Effector CD8-positive, alpha-beta T cell (primary cell): ENCODE measurements around the gene SPAST.
"Not testable (repeated sequence)": the region's sequence is repeated elsewhere in the genome, so short reads cannot be mapped to it uniquely, and the experiment has no call there.

Source experiments
- DNase-seq: peaks from one replicate; lab custom pipeline; 2025; lab: John Stamatoyannopoulos, UW
- total RNA-seq, 4 experiments: gene quantifications; one replicate each; lab custom pipeline; 2026; lab: John Stamatoyannopoulos, UW

The SPAST gene
- 46.1 to 52.1 (median 48.9) reads per million in 4 experiments for total RNA-seq

DNA sequence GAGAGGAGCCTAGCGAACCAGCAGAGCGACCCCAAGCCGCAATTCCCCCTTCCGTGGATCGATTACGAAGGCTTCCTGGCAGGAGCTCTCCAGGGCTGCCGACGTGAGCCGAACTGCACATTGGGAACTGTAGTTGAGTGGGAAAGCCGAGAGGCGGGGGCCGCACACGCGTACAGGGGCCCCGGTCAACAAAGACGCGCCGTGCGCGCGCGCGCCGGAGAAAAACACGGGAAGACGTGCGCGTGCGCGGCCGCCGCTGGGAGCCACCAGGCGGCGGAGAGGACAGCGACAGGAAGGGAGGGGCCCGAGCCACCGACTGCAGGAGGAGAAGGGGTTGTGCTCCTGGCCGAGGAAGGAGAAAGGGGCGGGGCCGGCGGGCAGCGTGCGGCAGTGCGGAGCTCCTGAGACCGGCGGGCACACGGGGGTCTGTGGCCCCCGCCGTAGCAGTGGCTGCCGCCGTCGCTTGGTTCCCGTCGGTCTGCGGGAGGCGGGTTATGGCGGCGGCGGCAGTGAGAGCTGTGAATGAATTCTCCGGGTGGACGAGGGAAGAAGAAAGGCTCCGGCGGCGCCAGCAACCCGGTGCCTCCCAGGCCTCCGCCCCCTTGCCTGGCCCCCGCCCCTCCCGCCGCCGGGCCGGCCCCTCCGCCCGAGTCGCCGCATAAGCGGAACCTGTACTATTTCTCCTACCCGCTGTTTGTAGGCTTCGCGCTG lies at the start of gene SPAST:
TSS of gene SPAST (plus strand) at position 247 of the 711 bp plus-strand sequence. CDS start at position 523, 276 bp downstream.
- DNase-seq: peak; percentile 92

- DNase-seq: not testable (repeated sequence)
Observed at GRCh38 chr2:32018789-32019482, 44.4 kb upstream of the SPAST start.

- DNase-seq: not testable (repeated sequence)
Observed at GRCh38 chr2:32034198-32034887, 29.0 kb upstream of the SPAST start.

GRCh38 chr2:32039447-32040219 lies 23.7 kb upstream of the SPAST start, which contains the start of gene DPY30:
TSS of gene DPY30 (minus strand) at chr2:32039805. CDS start at chr2:32039456, 349 bp downstream.
- peak; percentile 82 for DNase-seq

- DNase-seq: no peak
Observed at GRCh38 chr2:32043561-32043960, 19.8 kb upstream of the SPAST start.

- DNase-seq: no peak
Observed at GRCh38 chr2:32051836-32052439, 11.4 kb upstream of the SPAST start.

- DNase-seq: not testable (repeated sequence)
Observed at GRCh38 chr2:32054583-32054982, 8.8 kb upstream of the SPAST start.

GRCh38 chr2:32058130-32058529 lies 5.2 kb upstream of the SPAST start:
- no peak for DNase-seq

DNA sequence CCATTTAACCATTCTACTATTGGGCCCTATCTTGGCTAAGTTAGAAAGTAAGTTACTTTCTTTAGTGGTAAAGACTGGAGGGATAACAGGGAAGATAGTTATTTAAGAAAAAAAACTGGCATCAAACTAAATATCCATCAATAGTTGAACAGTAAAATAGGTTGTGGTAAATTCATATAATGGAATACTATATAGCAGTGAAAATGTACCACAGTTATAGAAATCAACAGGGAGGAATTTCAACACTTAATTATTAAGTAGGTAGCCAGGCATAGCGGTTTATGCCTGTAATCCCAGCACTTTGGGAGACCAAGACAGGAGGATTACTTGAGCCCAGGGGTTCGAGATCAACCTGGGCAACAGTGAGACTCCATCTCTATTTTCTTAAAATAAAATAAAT lies 3.1 kb upstream of the SPAST start:
- DNase-seq: no peak

DNA sequence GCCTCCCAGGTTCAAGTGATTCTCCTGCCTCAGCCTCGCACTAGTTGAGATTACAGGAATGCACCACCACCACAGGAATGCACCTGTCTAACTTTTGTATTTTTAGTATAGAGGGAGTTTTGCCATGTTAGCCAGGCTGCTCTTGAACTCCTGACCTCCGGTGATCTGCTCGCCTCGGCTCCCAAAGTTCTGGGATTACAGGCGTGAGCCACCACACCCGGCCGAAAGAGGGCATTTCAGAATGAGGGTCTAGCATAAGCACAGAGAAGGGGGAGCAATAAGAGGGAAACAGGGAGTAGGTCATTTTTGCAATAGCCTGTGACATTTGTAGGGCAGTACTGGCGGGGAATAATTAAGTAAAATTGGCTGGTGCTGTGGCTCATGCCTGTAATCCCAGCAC lies 1.9 kb upstream of the SPAST start:
- no peak for DNase-seq

DNA sequence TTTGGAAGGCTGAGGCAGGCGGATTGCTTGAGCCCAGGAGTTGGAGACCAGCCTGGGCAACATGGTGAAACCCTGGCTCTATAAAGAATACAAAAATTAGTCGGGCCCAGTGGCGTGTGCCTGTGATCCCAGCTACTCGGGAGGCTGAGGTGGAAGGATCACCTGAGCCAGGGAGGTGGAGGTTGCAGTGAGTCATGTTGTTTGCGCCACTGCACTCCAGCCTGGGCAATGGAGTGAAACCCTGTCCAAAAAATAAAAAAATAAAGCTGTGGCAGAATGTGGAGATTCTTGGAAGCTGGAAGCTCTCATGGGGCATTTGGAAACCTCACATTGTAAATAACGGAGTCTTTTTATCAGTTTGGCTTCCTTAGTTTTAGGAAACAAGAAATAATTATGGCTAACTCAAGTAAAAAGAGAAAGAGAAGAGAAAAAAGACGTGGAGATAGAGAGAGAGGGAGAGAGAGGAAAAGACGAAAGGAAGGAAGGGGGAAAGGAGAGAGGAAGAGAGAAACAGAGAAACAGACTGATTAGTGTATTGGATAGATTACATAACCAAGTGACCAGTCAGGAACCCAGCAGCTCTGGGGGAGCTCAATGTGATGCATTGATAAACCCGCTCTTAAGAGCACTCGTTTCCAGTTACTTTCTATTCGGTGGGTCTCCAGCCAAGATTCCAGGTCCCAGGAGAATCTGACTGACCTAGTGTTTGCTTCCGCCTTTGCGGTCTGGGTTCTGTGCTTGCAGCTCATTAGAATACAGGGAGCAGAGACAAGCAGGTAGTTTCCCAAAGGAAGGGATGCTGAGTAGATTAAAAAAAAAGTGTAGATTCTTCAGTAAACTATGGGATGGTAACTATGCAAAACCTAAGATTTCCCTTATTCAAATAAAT lies 1.1 kb upstream of the SPAST start:
- no peak for DNase-seq

DNA sequence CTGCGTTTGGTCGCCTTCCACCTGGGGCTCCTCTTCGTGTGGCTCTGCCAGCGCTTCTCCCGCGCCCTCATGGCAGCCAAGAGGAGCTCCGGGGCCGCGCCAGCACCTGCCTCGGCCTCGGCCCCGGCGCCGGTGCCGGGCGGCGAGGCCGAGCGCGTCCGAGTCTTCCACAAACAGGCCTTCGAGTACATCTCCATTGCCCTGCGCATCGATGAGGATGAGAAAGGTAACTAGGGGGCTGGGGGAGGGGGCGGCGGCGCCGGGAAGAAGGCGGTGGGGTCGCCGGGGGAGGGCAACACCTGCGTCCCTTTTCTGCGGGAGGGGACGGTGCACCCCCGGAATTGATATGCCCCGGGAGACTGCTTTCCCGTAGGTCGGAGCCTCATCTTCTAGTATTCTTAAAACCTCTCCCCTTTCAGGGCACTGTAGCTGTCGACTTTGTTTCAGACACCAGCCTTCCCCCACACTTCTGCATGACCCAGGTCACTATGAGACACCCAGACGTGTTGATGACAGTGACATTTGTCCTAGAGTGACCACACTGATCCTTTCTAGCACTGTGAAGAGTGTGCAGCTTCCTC lies 755 bp downstream of the SPAST start:
- DNase-seq: peak; percentile 27

DNA sequence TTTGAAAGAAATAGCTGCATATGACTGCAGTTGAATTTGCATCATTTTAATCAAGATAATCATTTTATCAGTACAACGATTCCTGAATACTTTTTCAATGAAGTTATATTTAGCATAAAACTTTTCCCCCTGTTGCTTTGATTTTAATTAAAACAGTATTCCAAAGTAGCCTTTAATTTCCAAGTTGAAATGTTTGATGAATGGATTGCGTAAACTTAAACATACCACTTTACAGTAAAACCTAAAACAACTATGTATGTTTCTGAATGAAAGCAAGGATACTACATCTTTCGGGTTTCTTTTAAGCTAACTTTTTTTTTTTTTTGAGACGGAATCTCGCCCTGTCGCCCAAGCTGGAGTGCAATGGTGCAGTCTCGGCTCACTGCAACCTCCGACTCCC lies 1.4 kb downstream of the SPAST start:
- no peak for DNase-seq

GRCh38 chr2:32067549-32067948 lies 4.2 kb downstream of the SPAST start:
- no peak for DNase-seq

DNA sequence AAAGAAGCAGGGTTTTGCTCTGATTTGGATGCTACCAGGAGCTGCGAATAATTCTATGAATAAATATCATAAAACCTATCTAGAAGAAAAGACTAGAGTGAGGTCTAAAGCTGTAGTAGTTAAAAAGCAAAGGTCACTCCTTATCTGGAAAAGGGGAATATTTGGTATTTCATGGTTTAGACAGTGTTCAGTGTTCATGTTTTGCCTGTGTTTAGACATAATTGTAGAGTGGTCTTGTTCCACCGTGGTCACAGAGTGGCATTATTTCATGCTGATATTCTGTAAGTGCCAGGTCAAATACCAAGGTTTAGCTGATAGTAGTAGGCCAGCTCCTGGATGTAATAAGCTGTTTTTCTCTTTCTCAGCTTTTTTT lies 10.8 kb downstream of the SPAST start:
- no peak for DNase-seq

DNA sequence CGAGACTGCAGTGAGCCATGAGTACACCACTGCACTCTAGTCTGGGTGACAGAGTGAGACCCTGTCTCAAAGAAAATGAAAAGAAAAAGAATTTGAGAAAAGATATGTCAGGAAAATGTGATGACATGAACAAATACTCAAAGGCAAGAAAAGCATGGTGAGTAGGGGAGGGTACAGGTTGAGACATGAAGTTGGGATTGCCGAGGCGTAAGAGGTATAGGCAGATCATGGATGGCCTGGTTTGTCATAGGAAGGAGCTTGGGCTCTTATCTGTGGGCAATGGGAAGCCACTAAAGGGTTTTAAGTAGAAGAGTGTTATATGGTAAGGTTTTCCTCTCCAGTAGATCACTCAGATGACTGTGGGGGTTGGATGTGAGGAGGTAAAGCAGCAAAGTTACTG lies 32.3 kb downstream of the SPAST start:
- DNase-seq: no peak

DNA sequence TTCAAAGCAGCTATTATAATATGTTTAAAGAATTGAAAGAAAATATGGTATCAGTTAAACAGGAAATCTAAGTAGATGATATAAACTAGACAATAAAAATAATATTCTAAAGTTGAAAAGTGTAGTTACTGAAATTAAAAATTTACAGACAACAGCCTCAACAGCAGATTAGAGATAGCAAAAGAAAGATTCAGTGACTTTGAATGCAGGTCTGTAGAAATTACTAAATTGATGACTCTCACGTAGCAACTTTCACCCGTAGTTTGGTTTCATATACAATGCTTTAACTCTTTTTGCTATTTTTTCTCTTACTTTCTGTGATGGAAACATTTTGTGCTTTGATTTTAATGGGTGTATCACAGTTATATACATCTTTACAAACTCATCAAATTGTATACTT lies 44.8 kb downstream of the SPAST start:
- DNase-seq: no peak

DNA sequence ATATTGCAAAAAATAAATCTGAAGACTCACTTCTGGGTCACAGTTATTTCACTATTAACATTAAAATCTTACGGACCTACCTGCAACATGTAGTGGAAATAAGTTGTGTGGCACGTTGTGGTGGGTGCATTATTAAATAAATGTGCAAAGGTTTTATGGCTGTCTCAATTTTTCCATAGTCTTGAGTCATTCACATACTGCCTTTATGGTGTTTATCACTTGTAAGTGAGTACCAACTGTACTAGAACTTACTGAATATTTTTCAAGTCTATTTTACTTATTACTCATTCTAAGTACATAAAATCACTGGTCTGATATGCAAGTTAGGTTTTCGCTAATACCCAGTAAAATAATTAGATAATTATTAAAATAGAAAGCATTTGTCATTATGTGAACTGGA lies 54.7 kb downstream of the SPAST start:
- no peak for DNase-seq

DNA sequence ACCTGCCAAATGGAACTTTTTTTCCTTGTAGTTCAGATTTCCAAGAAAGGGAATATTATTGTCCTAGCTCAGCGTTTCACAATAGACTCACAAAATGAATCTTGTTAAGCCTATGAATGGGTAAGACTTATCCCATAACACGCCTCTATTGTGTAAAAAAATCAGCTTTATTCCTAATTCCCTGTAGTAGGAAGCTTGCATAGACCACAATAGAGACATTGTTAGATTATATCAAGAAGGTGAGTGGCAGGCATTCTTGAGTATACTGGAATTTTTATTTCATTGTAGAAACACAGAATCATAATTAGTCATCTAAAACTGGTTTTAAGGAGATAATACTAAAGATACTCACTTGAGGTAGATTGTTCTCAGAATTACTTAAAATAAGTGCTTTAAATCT lies 55.8 kb downstream of the SPAST start:
- DNase-seq: no peak

GRCh38 chr2:32124660-32125059 lies 61.3 kb downstream of the SPAST start:
- no peak for DNase-seq
